Endothelial cell (in vitro differentiated cells): ENCODE measurements around the gene MPND. TPM values are rescaled to one million over a fixed set of nuclear protein-coding genes. Genes with fewer than 3 reads are reported as not detected.

Source experiments
- DNase-seq: peaks from one replicate; pipeline ENCODE4 v3.0.0; 2021; ENCODE audit warnings: low spot score
- H3K27ac Mint-ChIP-seq: one replicate; pipeline ENCODE4 v1.8.0; 2021; ENCODE audit warnings: mixed read lengths, inconsistent platforms; ENCODE audit not compliant: unreplicated experiment
- H3K27me3 Mint-ChIP-seq: one replicate; pipeline ENCODE4 v1.8.0; 2021; ENCODE audit warnings: mild to moderate bottlenecking, moderate library complexity, mixed read lengths, inconsistent platforms; ENCODE audit not compliant: unreplicated experiment
- H3K36me3 Mint-ChIP-seq: one replicate; pipeline ENCODE4 v1.8.0; 2021; ENCODE audit warnings: mild to moderate bottlenecking, low read depth, mixed read lengths, inconsistent platforms; ENCODE audit not compliant: unreplicated experiment
- H3K4me1 Mint-ChIP-seq: one replicate; pipeline ENCODE4 v1.8.0; 2021; ENCODE audit warnings: mild to moderate bottlenecking, mixed read lengths, inconsistent platforms; ENCODE audit not compliant: unreplicated experiment
- H3K4me3 Mint-ChIP-seq: one replicate; pipeline ENCODE4 v1.8.0; 2021; ENCODE audit warnings: mild to moderate bottlenecking, mixed read lengths, inconsistent platforms; ENCODE audit not compliant: unreplicated experiment
- H3K9me3 Mint-ChIP-seq: one replicate; pipeline ENCODE4 v1.8.0; 2021; ENCODE audit warnings: mixed read lengths, inconsistent platforms; ENCODE audit not compliant: unreplicated experiment
- CTCF ChIP-seq: fragments of 200-600 bp; sonication (generic); IDR thresholded peaks from one replicate; pipeline ENCODE4 v1.5.0; 2021; ENCODE audit warnings: antibody characterized with exemption; ENCODE audit not compliant: unreplicated experiment
- total RNA-seq: library from RNA; stranded (reverse); fragmentation: NEBNext Ultra II Directional; extraction: Animal tissue kit (Norgen Biotek cat#: 25700); gene quantifications from one replicate; pipeline ENCODE4 v1.2.1, GENCODE V29; 2021; ENCODE audit not compliant: unreplicated experiment

Gene MPND
- total RNA-seq, 1 donor from 2014 or later, result 18.3 TPM

GRCh38 chr19:4298810-4299550, 44.4 kb upstream of the MPND start:
- no peaks in the 10 kb centered on the region for H3K4me1 Mint-ChIP-seq
- H3K36me3 Mint-ChIP-seq, result no peaks in the 10 kb centered on the region
- H3K27me3 Mint-ChIP-seq, result peaks cover 1% of the 10 kb centered on the region
- no peak overlapping the region for H3K4me3 Mint-ChIP-seq
- H3K9me3 Mint-ChIP-seq, result no peaks in the 10 kb centered on the region
- H3K27ac Mint-ChIP-seq, result no peak overlapping the region
- no peak for DNase-seq
- no peak for TF ChIP-seq CTCF

- Mint-ChIP-seq H3K9me3 (no peaks in the 10 kb centered on the region), H3K4me3 (no peak overlapping the region), H3K27me3 (peaks cover 4% of the 10 kb centered on the region)
Observed at GRCh38 chr19:4300589-4300988, 42.8 kb upstream of the MPND start.

GRCh38 chr19:4301590-4302242, 41.6 kb upstream of the MPND start:
- no peak overlapping the region for H3K4me3 Mint-ChIP-seq
- H3K4me1 Mint-ChIP-seq, result no peaks in the 10 kb centered on the region
- no peaks in the 10 kb centered on the region for H3K9me3 Mint-ChIP-seq
- DNase-seq, result no peak
- H3K27ac Mint-ChIP-seq, result no peak overlapping the region
- no peak for TF ChIP-seq CTCF
- peaks cover 4% of the 10 kb centered on the region for H3K27me3 Mint-ChIP-seq
- peaks cover 3% of the 10 kb centered on the region for H3K36me3 Mint-ChIP-seq

More at GRCh38 chr19:4300589-4300988, 42.8 kb upstream of the MPND start:
- TF ChIP-seq CTCF, result no peak
- DNase-seq, result no peak
- Mint-ChIP-seq H3K27ac (no peak overlapping the region), H3K36me3 (no peaks in the 10 kb centered on the region), H3K4me1 (no peaks in the 10 kb centered on the region)

- no peak for DNase-seq
- H3K9me3 Mint-ChIP-seq, result no peaks in the 10 kb centered on the region
- no peaks in the 10 kb centered on the region for H3K4me1 Mint-ChIP-seq
- H3K27me3 Mint-ChIP-seq, result peaks cover 4% of the 10 kb centered on the region
- no peak within 1 kb of the TSS for H3K27ac Mint-ChIP-seq
- H3K36me3 Mint-ChIP-seq, result peaks cover 4% of the 10 kb centered on the region
- TF ChIP-seq CTCF, result no peak
- H3K4me3 Mint-ChIP-seq, result no peak within 1 kb of the TSS
Observed at GRCh38 chr19:4302243-4302640, 41.1 kb upstream of the MPND start, which contains the start of gene TMIGD2. Gene TMIGD2, minus strand, starts transcription at chr19:4302389. Its CDS starts 4 bp downstream, at chr19:4302385.
